ENCODE measurements around the gene BPIFB1.

DNA sequence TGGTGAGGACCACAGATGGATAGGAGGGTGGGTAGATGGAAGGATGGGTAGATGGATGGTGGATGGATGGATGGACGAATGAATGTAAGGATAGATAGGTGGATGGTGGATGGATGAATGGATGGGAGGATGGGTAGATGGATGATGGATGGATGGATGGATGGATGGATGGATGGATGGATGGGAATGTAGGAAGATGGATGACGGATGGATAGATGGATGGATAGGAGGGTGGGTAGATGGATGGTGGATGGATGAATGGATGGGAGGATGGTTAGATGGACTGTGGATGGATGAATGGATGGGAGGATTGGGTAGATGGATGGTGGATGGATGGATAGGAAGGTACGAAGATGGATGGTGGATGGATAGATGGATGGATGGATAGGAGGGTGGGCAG lies 51.1 kb downstream of the BPIFB1 start:
- no peak for TF ChIP-seq HDAC6 (IDR thresholded peaks at IDR 0.05; ENCODE audit: unreplicated experiment)
- TF ChIP-seq, protein P1, sequence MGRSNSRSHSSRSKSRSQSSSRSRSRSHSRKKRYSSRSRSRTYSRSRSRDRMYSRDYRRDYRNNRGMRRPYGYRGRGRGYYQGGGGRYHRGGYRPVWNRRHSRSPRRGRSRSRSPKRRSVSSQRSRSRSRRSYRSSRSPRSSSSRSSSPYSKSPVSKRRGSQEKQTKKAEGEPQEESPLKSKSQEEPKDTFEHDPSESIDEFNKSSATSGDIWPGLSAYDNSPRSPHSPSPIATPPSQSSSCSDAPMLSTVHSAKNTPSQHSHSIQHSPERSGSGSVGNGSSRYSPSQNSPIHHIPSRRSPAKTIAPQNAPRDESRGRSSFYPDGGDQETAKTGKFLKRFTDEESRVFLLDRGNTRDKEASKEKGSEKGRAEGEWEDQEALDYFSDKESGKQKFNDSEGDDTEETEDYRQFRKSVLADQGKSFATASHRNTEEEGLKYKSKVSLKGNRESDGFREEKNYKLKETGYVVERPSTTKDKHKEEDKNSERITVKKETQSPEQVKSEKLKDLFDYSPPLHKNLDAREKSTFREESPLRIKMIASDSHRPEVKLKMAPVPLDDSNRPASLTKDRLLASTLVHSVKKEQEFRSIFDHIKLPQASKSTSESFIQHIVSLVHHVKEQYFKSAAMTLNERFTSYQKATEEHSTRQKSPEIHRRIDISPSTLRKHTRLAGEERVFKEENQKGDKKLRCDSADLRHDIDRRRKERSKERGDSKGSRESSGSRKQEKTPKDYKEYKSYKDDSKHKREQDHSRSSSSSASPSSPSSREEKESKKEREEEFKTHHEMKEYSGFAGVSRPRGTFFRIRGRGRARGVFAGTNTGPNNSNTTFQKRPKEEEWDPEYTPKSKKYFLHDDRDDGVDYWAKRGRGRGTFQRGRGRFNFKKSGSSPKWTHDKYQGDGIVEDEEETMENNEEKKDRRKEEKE (IDR thresholded peaks at IDR 0.05): no peak
- TF ChIP-seq POLR2AphosphoS5 (IDR thresholded peaks at IDR 0.05; ENCODE audit: low read length): no peak
- no peak for TF ChIP-seq PAX8 (IDR thresholded peaks at IDR 0.05)
- TF ChIP-seq, protein P2, sequence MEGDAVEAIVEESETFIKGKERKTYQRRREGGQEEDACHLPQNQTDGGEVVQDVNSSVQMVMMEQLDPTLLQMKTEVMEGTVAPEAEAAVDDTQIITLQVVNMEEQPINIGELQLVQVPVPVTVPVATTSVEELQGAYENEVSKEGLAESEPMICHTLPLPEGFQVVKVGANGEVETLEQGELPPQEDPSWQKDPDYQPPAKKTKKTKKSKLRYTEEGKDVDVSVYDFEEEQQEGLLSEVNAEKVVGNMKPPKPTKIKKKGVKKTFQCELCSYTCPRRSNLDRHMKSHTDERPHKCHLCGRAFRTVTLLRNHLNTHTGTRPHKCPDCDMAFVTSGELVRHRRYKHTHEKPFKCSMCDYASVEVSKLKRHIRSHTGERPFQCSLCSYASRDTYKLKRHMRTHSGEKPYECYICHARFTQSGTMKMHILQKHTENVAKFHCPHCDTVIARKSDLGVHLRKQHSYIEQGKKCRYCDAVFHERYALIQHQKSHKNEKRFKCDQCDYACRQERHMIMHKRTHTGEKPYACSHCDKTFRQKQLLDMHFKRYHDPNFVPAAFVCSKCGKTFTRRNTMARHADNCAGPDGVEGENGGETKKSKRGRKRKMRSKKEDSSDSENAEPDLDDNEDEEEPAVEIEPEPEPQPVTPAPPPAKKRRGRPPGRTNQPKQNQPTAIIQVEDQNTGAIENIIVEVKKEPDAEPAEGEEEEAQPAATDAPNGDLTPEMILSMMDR (IDR thresholded peaks at IDR 0.05 in 2 of 3, conservative IDR thresholded peaks at IDR 0.05 in 1 of 3; ENCODE audit: control insufficient read depth in 2 of 3, extremely low read depth in 1 of 3, insufficient read depth in 1 of 3, low read depth in 3 of 3, low read length in 3 of 3): no peak
- no peak for TF ChIP-seq NFIC (IDR thresholded peaks at IDR 0.05; ENCODE audit: low read depth, low read length)
